Measurements from ENCODE around the gene CTNNAL1. TPM values are rescaled to one million over a fixed set of nuclear protein-coding genes. Genes with fewer than 3 reads are reported as not detected.

CTNNAL1 gene
- polyA plus RNA-seq, 1 donor (not counting 4 experiments of a cell fraction or from before 2014, with no cell fraction given) = 112 TPM

DNA sequence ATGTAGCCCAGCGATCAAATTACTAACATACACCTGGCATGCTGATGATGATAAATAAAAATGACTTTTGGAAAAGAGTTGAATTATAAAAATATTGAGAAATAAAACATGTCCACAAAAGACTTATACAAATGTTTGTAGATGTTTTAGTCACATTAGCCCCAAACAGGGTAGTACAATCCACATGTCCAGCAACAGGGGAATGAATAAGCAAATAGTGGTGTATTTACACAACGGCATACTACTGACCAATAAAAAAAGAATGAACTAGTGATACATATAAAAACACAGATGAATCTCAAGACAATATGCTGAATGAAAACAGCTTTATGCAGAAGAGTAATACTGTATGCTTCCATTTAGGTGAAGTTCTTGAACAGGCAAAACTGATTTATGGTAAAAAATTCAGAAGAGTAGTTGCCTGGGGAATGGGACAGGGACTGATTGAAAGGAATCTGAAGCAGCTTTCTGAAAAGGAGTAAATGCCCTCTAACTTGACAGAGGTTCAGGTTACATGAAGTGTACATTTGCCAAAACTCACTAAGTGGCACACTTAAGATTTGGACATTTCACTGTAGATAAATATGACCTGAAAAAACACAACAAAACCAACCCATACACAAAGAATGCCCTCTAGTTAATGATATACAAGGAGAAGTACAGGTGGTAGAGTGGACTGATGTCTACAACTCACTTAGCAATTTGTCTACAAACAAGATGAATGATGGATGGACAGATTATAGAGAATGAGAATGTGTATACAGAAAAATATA, 115.8 kb downstream of the CTNNAL1 start:
- Histone ChIP-seq H3K4me2 (ENCODE audit: control insufficient read depth, extremely low read depth, insufficient read depth, low read depth, low read length) (no peak overlapping the region), H3K4me3 (ENCODE audit: control insufficient read depth in 2 of 3, extremely low read depth in 1 of 3, insufficient read depth in 2 of 3, low read depth in 1 of 3, low read length in 3 of 3) (no peak overlapping the region), H3K4me1 (ENCODE audit: control insufficient read depth, extremely low read depth, insufficient read depth, low read length) (no peaks in the 10 kb centered on the region), H2AFZ (ENCODE audit: control insufficient read depth, low read length) (no peak overlapping the region), H3K36me3 (ENCODE audit: control insufficient read depth in 2 of 2, extremely low read depth in 1 of 2, insufficient read depth in 2 of 2, low read length in 2 of 2) (peaks cover 28 to 43% of the 10 kb centered on the region in 2 experiments), H3K27me3 (ENCODE audit: control insufficient read depth, extremely low read depth, insufficient read depth, low read length) (no peaks in the 10 kb centered on the region), H3K79me2 (ENCODE audit: control insufficient read depth, insufficient read depth, low read length) (no peaks in the 10 kb centered on the region), H3K27ac (ENCODE audit: control insufficient read depth, insufficient read depth, low read length) (no peak overlapping the region), H3K9me1 (ENCODE audit: control insufficient read depth, extremely low read depth, insufficient read depth, low read length) (no peaks in the 10 kb centered on the region), H3K9ac (ENCODE audit: control insufficient read depth, extremely low read depth, insufficient read depth, low read length) (no peak overlapping the region), H4K20me1 (ENCODE audit: control insufficient read depth, extremely low read depth, insufficient read depth, low read length) (no peaks in the 10 kb centered on the region), H3K9me3 (ENCODE audit: control insufficient read depth, low read depth, low read length) (no peaks in the 10 kb centered on the region)
- FAIRE-seq (no peak), DNase-seq (ENCODE audit: low read depth, low spot score) (no peak)
- TF ChIP-seq, protein P1, sequence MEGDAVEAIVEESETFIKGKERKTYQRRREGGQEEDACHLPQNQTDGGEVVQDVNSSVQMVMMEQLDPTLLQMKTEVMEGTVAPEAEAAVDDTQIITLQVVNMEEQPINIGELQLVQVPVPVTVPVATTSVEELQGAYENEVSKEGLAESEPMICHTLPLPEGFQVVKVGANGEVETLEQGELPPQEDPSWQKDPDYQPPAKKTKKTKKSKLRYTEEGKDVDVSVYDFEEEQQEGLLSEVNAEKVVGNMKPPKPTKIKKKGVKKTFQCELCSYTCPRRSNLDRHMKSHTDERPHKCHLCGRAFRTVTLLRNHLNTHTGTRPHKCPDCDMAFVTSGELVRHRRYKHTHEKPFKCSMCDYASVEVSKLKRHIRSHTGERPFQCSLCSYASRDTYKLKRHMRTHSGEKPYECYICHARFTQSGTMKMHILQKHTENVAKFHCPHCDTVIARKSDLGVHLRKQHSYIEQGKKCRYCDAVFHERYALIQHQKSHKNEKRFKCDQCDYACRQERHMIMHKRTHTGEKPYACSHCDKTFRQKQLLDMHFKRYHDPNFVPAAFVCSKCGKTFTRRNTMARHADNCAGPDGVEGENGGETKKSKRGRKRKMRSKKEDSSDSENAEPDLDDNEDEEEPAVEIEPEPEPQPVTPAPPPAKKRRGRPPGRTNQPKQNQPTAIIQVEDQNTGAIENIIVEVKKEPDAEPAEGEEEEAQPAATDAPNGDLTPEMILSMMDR (optimal IDR thresholded peaks at IDR 0.05 in 1 of 3, IDR thresholded peaks at IDR 0.05 in 1 of 3, conservative IDR thresholded peaks at IDR 0.05 in 1 of 3; ENCODE audit: extremely low read depth in 1 of 3, insufficient read depth in 2 of 3, low read length in 3 of 3) = no peak
- TF ChIP-seq EZH2 (IDR thresholded peaks at IDR 0.05; ENCODE audit: low read length) = no peak
- dilution Hi-C loops (cut with MboI; ENCODE audit: extremely low pct_ligation_motif_present, low sequenced_read_pairs) = no loop called here

DNA sequence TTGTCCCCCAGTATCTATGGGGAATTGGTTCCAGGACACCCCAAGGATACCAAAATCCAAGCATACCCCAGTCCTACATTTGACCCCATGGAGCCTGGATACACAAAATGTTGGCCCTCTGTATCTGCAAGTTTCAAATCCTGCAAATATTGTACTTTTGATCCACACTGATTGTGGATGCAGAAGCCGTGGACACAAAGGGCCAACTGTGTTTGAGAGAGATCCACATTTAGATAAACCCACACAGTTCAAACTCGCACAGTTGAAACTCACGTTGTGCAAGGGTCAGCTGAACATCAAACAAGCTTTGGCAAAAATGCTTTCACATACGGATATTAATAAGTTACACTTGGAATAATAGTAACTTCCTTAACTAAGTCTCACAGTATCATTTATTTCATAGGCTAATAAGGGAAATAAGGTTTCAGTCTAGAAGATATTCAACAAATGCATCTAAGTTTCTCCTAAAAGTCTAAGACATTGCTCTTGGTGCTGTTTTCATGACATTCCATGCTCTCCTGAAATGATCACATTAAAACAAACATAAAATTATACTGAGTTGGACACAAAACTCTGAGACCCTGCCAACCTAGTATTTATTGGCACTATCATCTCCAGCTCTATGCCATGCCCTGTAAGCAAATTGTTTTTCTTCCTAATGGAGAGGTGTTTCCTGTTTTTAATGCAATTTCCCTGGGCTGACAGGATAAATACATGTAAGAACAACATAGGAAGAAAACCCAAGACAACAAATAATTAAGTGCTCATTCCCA, 118.9 kb downstream of the CTNNAL1 start:
- FAIRE-seq (no peak), DNase-seq (ENCODE audit: low read depth, low spot score) (no peak)
- no peak overlapping the region for H3K9ac ChIP-seq (ENCODE audit: control insufficient read depth, extremely low read depth, insufficient read depth, low read length)
- H3K4me3 ChIP-seq (ENCODE audit: control insufficient read depth in 2 of 3, extremely low read depth in 1 of 3, insufficient read depth in 2 of 3, low read depth in 1 of 3, low read length in 3 of 3) = no peak overlapping the region
- no peak overlapping the region for H3K4me2 ChIP-seq (ENCODE audit: control insufficient read depth, extremely low read depth, insufficient read depth, low read depth, low read length)
- no peaks in the 10 kb centered on the region for H3K27me3 ChIP-seq (ENCODE audit: control insufficient read depth, extremely low read depth, insufficient read depth, low read length)
- H2AFZ ChIP-seq (ENCODE audit: control insufficient read depth, low read length) = no peak overlapping the region
- dilution Hi-C loops (cut with MboI; ENCODE audit: extremely low pct_ligation_motif_present, low sequenced_read_pairs) = no loop called here
- TF ChIP-seq EZH2 (IDR thresholded peaks at IDR 0.05; ENCODE audit: low read length) = no peak
- TF ChIP-seq, protein P1 (optimal IDR thresholded peaks at IDR 0.05 in 1 of 3, IDR thresholded peaks at IDR 0.05 in 1 of 3, conservative IDR thresholded peaks at IDR 0.05 in 1 of 3; ENCODE audit: extremely low read depth in 1 of 3, insufficient read depth in 2 of 3, low read length in 3 of 3) = no peak
- no peaks in the 10 kb centered on the region for H3K9me3 ChIP-seq (ENCODE audit: control insufficient read depth, low read depth, low read length)
- H3K4me1 ChIP-seq (ENCODE audit: control insufficient read depth, extremely low read depth, insufficient read depth, low read length) = no peaks in the 10 kb centered on the region
- no peaks in the 10 kb centered on the region for H4K20me1 ChIP-seq (ENCODE audit: control insufficient read depth, extremely low read depth, insufficient read depth, low read length)
- H3K79me2 ChIP-seq (ENCODE audit: control insufficient read depth, insufficient read depth, low read length) = no peaks in the 10 kb centered on the region
- peaks cover 37 to 50% of the 10 kb centered on the region in 2 experiments for H3K36me3 ChIP-seq (ENCODE audit: control insufficient read depth in 2 of 2, extremely low read depth in 1 of 2, insufficient read depth in 2 of 2, low read length in 2 of 2)
- H3K9me1 ChIP-seq (ENCODE audit: control insufficient read depth, extremely low read depth, insufficient read depth, low read length) = no peaks in the 10 kb centered on the region
- no peak overlapping the region for H3K27ac ChIP-seq (ENCODE audit: control insufficient read depth, insufficient read depth, low read length)

Small RNA genes lying within 50 kb of the gene (small RNA-seq; reads per million reads assigned to genes)
- gene MIR32 (ENCODE audit: insufficient read length in 3 of 3, low read depth in 3 of 3, low replicate concordance in 1 of 3) (5.5 to 375 (median 313) reads per million in 3 experiments), gene RF00019 (ENCODE audit: insufficient read length in 3 of 3, low read depth in 3 of 3, low replicate concordance in 1 of 3) (0 reads per million in 3 experiments)

Other genes starting within 250 kb of the CTNNAL1 start
- gene ACTL7B, start 157.5 kb downstream of the CTNNAL1 start, polyA plus RNA-seq = 0.04 TPM in 1 of 3 replicates, not detected in the others
- not detected in 3 replicates for gene ACTL7A, start 151.2 kb downstream of the CTNNAL1 start, polyA plus RNA-seq
- 30.5 to 49.6 TPM (median 43.6 TPM) in 3 replicates for gene ELP1, start 79.4 kb downstream of the CTNNAL1 start, polyA plus RNA-seq
- gene ABITRAM, start 79.1 kb downstream of the CTNNAL1 start, polyA plus RNA-seq = 17.9 to 30.5 TPM (median 25.1 TPM) in 3 replicates
- 40.0 to 46.1 TPM (median 41.6 TPM) in 3 replicates for gene TMEM245, start 106.4 kb upstream of the CTNNAL1 start, polyA plus RNA-seq
- gene FRRS1L, start 153.8 kb upstream of the CTNNAL1 start, polyA plus RNA-seq = 0.01 to 0.03 TPM in 2 of 3 replicates, not detected in the other